ENCODE results near the gene LDB3.

GRCh38 chr10:86705905-86706304, 37.6 kb downstream of the LDB3 start:
- no peak for TF ChIP-seq POLR2A (IDR thresholded peaks at IDR 0.05)
- TF ChIP-seq EP300 (IDR thresholded peaks at IDR 0.05), result no peak
- TF ChIP-seq, protein P1, sequence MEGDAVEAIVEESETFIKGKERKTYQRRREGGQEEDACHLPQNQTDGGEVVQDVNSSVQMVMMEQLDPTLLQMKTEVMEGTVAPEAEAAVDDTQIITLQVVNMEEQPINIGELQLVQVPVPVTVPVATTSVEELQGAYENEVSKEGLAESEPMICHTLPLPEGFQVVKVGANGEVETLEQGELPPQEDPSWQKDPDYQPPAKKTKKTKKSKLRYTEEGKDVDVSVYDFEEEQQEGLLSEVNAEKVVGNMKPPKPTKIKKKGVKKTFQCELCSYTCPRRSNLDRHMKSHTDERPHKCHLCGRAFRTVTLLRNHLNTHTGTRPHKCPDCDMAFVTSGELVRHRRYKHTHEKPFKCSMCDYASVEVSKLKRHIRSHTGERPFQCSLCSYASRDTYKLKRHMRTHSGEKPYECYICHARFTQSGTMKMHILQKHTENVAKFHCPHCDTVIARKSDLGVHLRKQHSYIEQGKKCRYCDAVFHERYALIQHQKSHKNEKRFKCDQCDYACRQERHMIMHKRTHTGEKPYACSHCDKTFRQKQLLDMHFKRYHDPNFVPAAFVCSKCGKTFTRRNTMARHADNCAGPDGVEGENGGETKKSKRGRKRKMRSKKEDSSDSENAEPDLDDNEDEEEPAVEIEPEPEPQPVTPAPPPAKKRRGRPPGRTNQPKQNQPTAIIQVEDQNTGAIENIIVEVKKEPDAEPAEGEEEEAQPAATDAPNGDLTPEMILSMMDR (IDR thresholded peaks at IDR 0.05), result no peak
- TF ChIP-seq POLR2AphosphoS5 (IDR thresholded peaks at IDR 0.05), result no peak
